Astrocyte (in vitro differentiated cells and primary cell): ENCODE results near the gene ZBTB7B. TPM values are rescaled to one million over a fixed set of nuclear protein-coding genes. Genes with fewer than 3 reads are reported as not detected.

Experiments used
- DNase-seq: peaks from one replicate; pipeline ENCODE4 v3.0.0-alpha.2; 2010; ENCODE audit warnings: low read depth
- FAIRE-seq: peaks from 2 replicates; lab custom pipeline; 2011; peaks lifted over from hg19 to GRCh38; lab: Jason Lieb, UNC
- H2AFZ ChIP-seq: 2 replicates; pipeline ENCODE4 v1.6.0; 2012; ENCODE audit warnings: low read depth, low read length, inconsistent platforms
- H3K27ac ChIP-seq: 2 replicates; pipeline ENCODE4 v1.5.1; 2011; ENCODE audit warnings: low read depth, low read length, inconsistent platforms
- H3K27me3 ChIP-seq: 2 replicates; pipeline ENCODE4 v1.6.0; 2011; ENCODE audit warnings: low read length, inconsistent platforms; ENCODE audit not compliant: insufficient read depth
- H3K36me3 ChIP-seq: 2 replicates; pipeline ENCODE4 v1.5.1; 2011; ENCODE audit warnings: low read length, inconsistent platforms; ENCODE audit not compliant: insufficient read depth
- H3K4me1 ChIP-seq: 2 replicates; pipeline ENCODE4 v1.5.1; 2011; ENCODE audit warnings: low read length, inconsistent platforms; ENCODE audit not compliant: insufficient read depth
- H3K4me2 ChIP-seq: 2 replicates; pipeline ENCODE4 v1.6.0; 2012; ENCODE audit warnings: low read length, inconsistent platforms
- H3K4me3 ChIP-seq: 2 replicates; pipeline ENCODE4 v1.5.1; 2011; ENCODE audit warnings: low read depth, mild to moderate bottlenecking, low read length, inconsistent platforms; ENCODE audit not compliant: insufficient read depth
- H3K79me2 ChIP-seq: 2 replicates; pipeline ENCODE4 v1.6.0; 2012; ENCODE audit warnings: mild to moderate bottlenecking, low read length, inconsistent platforms; ENCODE audit not compliant: insufficient read depth
- H3K9ac ChIP-seq: 2 replicates; pipeline ENCODE4 v1.6.0; 2012; ENCODE audit warnings: mild to moderate bottlenecking, low read length, inconsistent platforms
- H3K9me3 ChIP-seq: 2 replicates; pipeline ENCODE4 v1.5.1; 2012; ENCODE audit warnings: low read depth, mild to moderate bottlenecking, low read length, inconsistent platforms; ENCODE audit not compliant: insufficient read depth
- H4K20me1 ChIP-seq: 2 replicates; pipeline ENCODE4 v1.6.0; 2012; ENCODE audit warnings: low read length, inconsistent platforms; ENCODE audit not compliant: insufficient read depth
- H3K27ac Mint-ChIP-seq: one replicate; pipeline ENCODE4 v1.8.0; 2021; ENCODE audit warnings: mild to moderate bottlenecking, mixed read lengths; ENCODE audit not compliant: unreplicated experiment
- H3K27me3 Mint-ChIP-seq: one replicate; pipeline ENCODE4 v1.8.0; 2021; ENCODE audit warnings: low read depth, mixed read lengths; ENCODE audit not compliant: unreplicated experiment
- H3K36me3 Mint-ChIP-seq: one replicate; pipeline ENCODE4 v1.8.0; 2021; ENCODE audit warnings: low read depth, mixed read lengths; ENCODE audit not compliant: unreplicated experiment
- H3K4me1 Mint-ChIP-seq: one replicate; pipeline ENCODE4 v1.8.0; 2021; ENCODE audit warnings: low read depth, mixed read lengths; ENCODE audit not compliant: unreplicated experiment
- H3K4me3 Mint-ChIP-seq: one replicate; pipeline ENCODE4 v1.8.0; 2021; ENCODE audit warnings: mild to moderate bottlenecking, moderate library complexity, mixed read lengths; ENCODE audit not compliant: unreplicated experiment
- H3K9me3 Mint-ChIP-seq: one replicate; pipeline ENCODE4 v1.8.0; 2021; ENCODE audit warnings: mild to moderate bottlenecking, mixed read lengths; ENCODE audit not compliant: unreplicated experiment
- CTCF ChIP-seq: IDR thresholded peaks from 2 replicates; pipeline ENCODE4 v1.5.1; 2011; ENCODE audit warnings: low read depth, mild to moderate bottlenecking, inconsistent platforms, low read length, moderate library complexity; ENCODE audit not compliant: insufficient read depth
- EZH2 ChIP-seq: IDR thresholded peaks from 2 replicates; pipeline ENCODE4 v1.6.1; 2012; ENCODE audit warnings: mild to moderate bottlenecking, low read length, inconsistent platforms; ENCODE audit not compliant: insufficient read depth
- total RNA-seq: library from RNA; stranded (reverse); gene quantifications from 2 replicates; pipeline ENCODE4 v1.2.1, GENCODE V29; 2021

The ZBTB7B gene
- total RNA-seq, 1 donor from 2014 or later: 46.1 TPM

GRCh38 chr1:154956544-154956941, 46.1 kb upstream of the ZBTB7B start:
- FAIRE-seq: no peak
- Mint-ChIP-seq H3K4me3 (peak overlapping the region; percentile 95), H3K27me3 (no peaks in the 10 kb centered on the region), H3K9me3 (no peaks in the 10 kb centered on the region), H3K36me3 (peaks cover 12% of the 10 kb centered on the region), H3K27ac (peak overlapping the region; percentile 98), H3K4me1 (peaks cover 35% of the 10 kb centered on the region)
- Histone ChIP-seq H3K4me3 (peak overlapping the region; percentile 73), H3K4me2 (peak overlapping the region; percentile 96), H3K4me1 (peaks cover 33% of the 10 kb centered on the region), H3K9me3 (no peaks in the 10 kb centered on the region), H3K36me3 (no peaks in the 10 kb centered on the region), H3K27me3 (no peaks in the 10 kb centered on the region), H4K20me1 (peaks cover 28% of the 10 kb centered on the region), H3K9ac (peak overlapping the region; percentile 86), H3K79me2 (peaks cover 40% of the 10 kb centered on the region), H2AFZ (peak overlapping the region; percentile 85), H3K27ac (peak overlapping the region; percentile 85)
- no peak for DNase-seq
- TF ChIP-seq EZH2: no peak
- TF ChIP-seq CTCF: no peak

GRCh38 chr1:154957091-154957657, 45.4 kb upstream of the ZBTB7B start:
- Histone ChIP-seq H2AFZ (no peak overlapping the region), H3K27me3 (no peaks in the 10 kb centered on the region), H3K4me1 (peaks cover 34% of the 10 kb centered on the region), H3K79me2 (peaks cover 40% of the 10 kb centered on the region), H3K9me3 (no peaks in the 10 kb centered on the region), H4K20me1 (peaks cover 26% of the 10 kb centered on the region), H3K4me2 (peak overlapping the region; percentile 96), H3K4me3 (no peak overlapping the region), H3K9ac (peak overlapping the region; percentile 86), H3K27ac (no peak overlapping the region), H3K36me3 (no peaks in the 10 kb centered on the region)
- H3K9me3 Mint-ChIP-seq: no peaks in the 10 kb centered on the region
- no peaks in the 10 kb centered on the region for H3K27me3 Mint-ChIP-seq
- peak overlapping the region; percentile 35 for H3K4me3 Mint-ChIP-seq
- TF ChIP-seq EZH2: no peak
- TF ChIP-seq CTCF: no peak
- peaks cover 35% of the 10 kb centered on the region for H3K4me1 Mint-ChIP-seq
- H3K36me3 Mint-ChIP-seq: peaks cover 9% of the 10 kb centered on the region
- DNase-seq (no peak), FAIRE-seq (no peak)
- peak overlapping the region; percentile 98 for H3K27ac Mint-ChIP-seq

GRCh38 chr1:154958036-154958435, 44.6 kb upstream of the ZBTB7B start:
- no peak overlapping the region for H2AFZ ChIP-seq
- H3K36me3 Mint-ChIP-seq: peaks cover 8% of the 10 kb centered on the region
- no peak overlapping the region for H3K4me2 ChIP-seq
- no peaks in the 10 kb centered on the region for H3K27me3 Mint-ChIP-seq
- peaks cover 36% of the 10 kb centered on the region for H3K79me2 ChIP-seq
- no peaks in the 10 kb centered on the region for H3K27me3 ChIP-seq
- H3K4me3 Mint-ChIP-seq: peak overlapping the region; percentile 42
- peaks cover 41% of the 10 kb centered on the region for H3K4me1 ChIP-seq
- H3K9me3 Mint-ChIP-seq: no peaks in the 10 kb centered on the region
- DNase-seq (no peak), FAIRE-seq (no peak)
- H3K36me3 ChIP-seq: peaks cover 1% of the 10 kb centered on the region
- H3K9ac ChIP-seq: peak overlapping the region; percentile 3
- peaks cover 20% of the 10 kb centered on the region for H4K20me1 ChIP-seq
- H3K4me1 Mint-ChIP-seq: peaks cover 36% of the 10 kb centered on the region
- H3K27ac Mint-ChIP-seq: peak overlapping the region; percentile 81
- no peak overlapping the region for H3K27ac ChIP-seq
- TF ChIP-seq CTCF: no peak
- TF ChIP-seq EZH2: no peak
- H3K9me3 ChIP-seq: no peaks in the 10 kb centered on the region
- H3K4me3 ChIP-seq: no peak overlapping the region
